C4-2B (cell line): ENCODE measurements around the gene LARGE1.

Source experiments
- ZFX ChIP-seq: fragments of 450-650 bp; IDR thresholded peaks from 2 replicates; pipeline ENCODE4 v1.6.1; 2017
- TF ChIP-seq, protein P1 (sequence below): fragments of 450-650 bp; conservative IDR thresholded peaks from 2 replicates; pipeline ENCODE4 v1.5.1; 2017; ENCODE audit warnings: mild to moderate bottlenecking

- TF ChIP-seq, protein P1, sequence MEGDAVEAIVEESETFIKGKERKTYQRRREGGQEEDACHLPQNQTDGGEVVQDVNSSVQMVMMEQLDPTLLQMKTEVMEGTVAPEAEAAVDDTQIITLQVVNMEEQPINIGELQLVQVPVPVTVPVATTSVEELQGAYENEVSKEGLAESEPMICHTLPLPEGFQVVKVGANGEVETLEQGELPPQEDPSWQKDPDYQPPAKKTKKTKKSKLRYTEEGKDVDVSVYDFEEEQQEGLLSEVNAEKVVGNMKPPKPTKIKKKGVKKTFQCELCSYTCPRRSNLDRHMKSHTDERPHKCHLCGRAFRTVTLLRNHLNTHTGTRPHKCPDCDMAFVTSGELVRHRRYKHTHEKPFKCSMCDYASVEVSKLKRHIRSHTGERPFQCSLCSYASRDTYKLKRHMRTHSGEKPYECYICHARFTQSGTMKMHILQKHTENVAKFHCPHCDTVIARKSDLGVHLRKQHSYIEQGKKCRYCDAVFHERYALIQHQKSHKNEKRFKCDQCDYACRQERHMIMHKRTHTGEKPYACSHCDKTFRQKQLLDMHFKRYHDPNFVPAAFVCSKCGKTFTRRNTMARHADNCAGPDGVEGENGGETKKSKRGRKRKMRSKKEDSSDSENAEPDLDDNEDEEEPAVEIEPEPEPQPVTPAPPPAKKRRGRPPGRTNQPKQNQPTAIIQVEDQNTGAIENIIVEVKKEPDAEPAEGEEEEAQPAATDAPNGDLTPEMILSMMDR: no peak
- no peak for TF ChIP-seq ZFX
Measured at GRCh38 chr22:33380789-33381530, 539.3 kb downstream of the LARGE1 start.
